HG03521 (cell line): Measurements from ENCODE around the gene LRRTM4.

ENCODE experiments used
- ATAC-seq: cut with Tn5 transposase; IDR thresholded peaks from one replicate; pipeline ENCODE4 v1.9.1; 2021; ENCODE audit warnings: mild to moderate bottlenecking, moderate library complexity; ENCODE audit not compliant: unreplicated experiment

LRRTM4 gene

DNA sequence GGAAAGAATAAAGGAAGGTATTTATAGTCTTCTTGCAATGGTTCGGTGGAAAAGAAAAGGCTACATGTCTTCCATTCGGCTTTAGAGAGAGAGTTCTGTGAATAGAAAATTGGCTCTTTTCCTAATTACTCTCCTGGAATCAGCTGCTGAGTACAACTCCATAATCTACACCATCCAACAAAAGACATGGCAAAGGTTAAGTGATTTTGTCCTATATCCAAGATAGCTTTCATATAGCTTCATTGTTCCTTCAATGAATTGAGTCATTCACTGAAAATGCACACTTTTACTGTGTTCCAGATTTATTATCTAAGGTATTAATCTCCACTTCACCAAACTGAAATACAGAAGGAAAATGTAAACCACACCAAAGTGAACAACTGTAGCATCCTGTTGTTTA lies 514.5 kb downstream of the LRRTM4 start:
- ATAC-seq, result no peak

DNA sequence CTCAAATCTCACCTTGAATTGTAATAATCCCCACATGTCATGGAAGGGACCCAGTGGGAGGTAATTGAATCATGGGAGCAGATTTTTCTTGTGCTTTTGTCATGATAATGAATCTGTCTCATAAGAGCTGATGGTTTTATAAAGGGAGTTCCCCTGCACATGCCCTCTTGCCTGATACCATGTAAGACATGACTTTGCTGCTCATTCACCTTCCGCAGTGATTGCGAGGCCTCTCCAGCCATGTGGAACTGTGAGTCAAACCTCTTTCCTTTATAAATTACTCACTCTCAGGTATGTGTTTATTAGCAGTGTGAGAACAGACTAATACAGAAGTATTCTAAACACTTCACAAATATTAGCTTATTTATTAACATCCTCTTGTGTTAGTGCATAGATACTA lies 516.7 kb downstream of the LRRTM4 start:
- ATAC-seq, result no peak

- ATAC-seq, result no peak
These were observed 520.3 kb downstream of the LRRTM4 start for GRCh38 chr2:77001895-77002294.

DNA sequence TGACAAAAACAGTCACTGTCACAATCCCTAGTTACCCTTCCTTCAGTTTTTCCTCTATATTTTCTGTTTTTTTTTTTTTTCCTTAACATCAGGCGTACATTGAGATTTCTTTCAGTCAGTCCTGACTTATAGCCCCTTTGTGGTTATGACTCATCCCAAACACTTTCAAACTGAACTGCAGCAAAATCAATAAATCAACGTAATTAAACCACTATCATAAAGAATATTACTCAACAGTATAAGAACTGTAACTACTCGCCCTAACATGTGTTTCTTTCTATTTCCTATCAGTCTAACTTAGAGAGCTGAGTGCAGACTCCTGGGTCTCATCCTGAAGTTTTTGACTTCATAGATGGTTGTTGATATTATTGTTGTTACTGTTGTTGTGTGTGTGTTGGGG lies 523.5 kb downstream of the LRRTM4 start:
- no peak for ATAC-seq

DNA sequence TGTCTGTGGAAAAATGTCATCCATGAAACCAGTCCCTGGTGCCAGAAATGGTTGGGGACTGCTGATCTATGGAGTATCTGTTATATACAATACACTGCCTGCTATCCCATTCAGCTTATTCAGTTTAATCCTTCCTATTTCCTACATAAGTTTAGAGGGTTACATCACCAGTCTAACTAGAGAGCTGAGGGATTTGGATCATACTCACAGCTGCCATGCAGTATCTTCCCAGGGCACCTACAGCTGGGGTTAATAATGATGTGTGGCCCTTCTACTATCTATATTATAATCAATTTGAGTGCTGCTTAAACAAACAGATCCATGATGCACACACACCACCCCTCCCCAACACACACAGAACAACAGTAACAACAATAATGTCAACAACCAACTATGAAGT lies 524.0 kb downstream of the LRRTM4 start:
- no peak for ATAC-seq

DNA sequence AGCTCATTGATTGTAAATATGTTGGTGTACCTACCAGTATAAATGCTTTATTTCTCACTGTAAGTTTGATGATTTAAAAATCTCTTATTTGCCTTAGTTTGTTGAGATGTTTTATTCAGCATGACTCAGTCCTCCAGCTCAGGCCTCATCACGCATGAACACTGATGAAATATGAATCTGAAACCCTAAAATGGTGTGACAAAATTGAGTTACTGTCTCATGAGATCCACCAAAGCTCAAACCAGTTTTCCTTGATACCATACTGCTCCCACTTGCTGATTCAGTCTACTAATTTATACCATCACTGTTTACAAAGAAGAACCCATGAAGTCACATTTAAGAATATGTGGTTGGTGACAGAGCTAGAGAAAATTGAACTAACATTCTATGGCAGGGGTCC lies 524.9 kb downstream of the LRRTM4 start:
- no peak for ATAC-seq

GRCh38 chr2:76985387-76986136 lies 536.6 kb downstream of the LRRTM4 start:
- no peak for ATAC-seq

DNA sequence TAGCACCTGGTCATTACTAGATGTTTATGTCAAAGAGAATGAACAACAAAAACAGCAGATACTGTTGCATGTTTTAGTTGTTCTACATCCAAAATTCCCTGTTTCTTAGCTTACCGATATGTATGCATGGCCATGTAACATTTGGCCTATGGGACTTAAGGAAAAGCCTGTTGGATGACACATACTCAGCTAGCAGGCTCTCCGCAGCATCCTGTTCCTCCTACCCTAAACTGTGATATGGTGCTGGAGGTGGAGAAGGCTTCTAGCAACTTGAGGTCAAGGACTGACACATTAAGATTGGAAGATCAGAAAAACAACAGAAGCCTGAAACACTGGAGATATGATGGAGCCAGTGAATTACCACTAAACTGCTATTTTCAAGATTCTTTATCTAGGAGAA lies 537.8 kb downstream of the LRRTM4 start:
- ATAC-seq, result no peak

- ATAC-seq, result no peak
These were observed 541.9 kb downstream of the LRRTM4 start for GRCh38 chr2:76980067-76980787.

GRCh38 chr2:76977846-76978727 lies 544.1 kb downstream of the LRRTM4 start:
- no peak for ATAC-seq

DNA sequence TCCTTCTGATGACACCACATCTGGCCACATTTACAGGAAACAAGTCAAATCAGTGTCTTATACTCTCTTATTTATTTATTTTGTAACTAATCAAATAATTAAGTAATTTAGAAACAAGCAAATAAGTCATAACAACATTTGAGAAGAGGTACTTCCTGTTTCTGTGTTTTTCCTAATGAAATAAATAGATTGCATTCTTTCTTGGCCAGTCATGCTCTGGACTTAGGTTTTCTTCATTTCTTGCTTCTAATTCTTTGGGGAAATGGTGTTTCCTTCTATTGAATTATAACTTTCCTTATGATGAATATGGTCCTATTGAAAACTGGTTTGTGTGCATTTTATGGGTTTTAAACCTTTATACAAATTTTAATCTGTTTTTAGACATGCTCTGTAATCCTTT lies 546.4 kb downstream of the LRRTM4 start:
- no peak for ATAC-seq

DNA sequence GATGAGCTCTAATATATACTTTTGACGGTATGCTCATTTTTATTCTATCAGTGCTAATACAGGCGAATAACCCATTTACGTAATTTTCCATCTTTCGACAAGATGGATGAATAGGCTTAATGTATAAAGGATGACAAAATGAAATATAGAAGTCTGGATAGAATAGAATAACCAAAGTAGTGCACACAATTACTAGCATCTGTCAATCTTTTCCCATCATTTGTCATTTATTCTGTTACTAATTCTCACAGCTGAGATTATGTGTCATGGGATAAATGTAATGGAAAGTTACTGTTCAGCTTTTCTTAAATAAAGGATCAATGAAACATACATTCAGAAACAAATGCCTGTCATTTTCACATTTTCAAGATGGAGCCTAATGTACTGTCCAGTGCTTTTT lies 548.6 kb downstream of the LRRTM4 start:
- ATAC-seq, result no peak

DNA sequence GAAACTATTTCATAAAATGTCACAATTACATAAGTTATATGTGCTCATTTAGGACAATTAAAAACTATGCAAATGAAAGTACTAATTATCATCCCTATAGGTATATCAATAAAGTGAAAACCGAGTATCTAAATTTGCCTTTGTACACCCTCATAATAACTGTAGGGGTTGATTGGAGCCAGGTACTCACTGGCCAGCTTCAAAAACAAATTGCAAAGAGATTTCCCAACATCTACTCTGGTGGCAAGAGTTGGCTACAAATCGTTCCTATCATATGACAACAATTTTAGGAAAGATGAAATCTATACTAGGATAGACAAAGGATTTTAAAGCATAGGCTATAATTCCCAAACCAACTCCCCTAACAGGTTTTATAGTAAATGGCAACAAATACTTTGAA lies 556.4 kb downstream of the LRRTM4 start:
- no peak for ATAC-seq

- ATAC-seq, result no peak
These were observed 563.4 kb downstream of the LRRTM4 start for GRCh38 chr2:76958749-76959148.

GRCh38 chr2:76953733-76954347 lies 568.3 kb downstream of the LRRTM4 start:
- ATAC-seq, result peak; percentile 61

DNA sequence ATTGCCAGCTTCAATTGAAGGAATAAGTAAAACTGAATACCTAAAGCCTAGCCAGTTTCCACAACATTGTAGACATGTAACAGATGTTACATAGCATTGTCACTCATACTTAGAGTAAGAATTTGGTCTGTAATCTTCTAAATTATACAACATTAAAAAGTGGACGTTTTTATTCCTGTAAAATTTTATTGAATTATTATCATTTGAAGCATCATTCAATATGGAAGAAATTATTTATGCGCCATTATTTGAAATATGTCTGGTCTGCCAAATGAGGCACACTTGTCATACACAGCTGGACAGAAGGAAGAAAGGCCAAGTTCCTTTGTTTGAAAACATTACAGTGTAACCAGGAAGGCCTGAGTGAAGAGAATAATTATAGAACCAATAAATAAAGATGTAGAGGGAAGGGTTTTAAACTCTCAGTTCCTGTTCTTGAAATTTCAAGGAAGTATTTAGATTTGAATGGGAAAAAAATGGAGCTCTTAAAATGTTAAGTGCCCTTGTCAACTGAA lies 575.5 kb downstream of the LRRTM4 start:
- no peak for ATAC-seq

GRCh38 chr2:76940559-76940958 lies 581.6 kb downstream of the LRRTM4 start:
- ATAC-seq, result no peak

GRCh38 chr2:76938153-76938552 lies 584.0 kb downstream of the LRRTM4 start:
- no peak for ATAC-seq

DNA sequence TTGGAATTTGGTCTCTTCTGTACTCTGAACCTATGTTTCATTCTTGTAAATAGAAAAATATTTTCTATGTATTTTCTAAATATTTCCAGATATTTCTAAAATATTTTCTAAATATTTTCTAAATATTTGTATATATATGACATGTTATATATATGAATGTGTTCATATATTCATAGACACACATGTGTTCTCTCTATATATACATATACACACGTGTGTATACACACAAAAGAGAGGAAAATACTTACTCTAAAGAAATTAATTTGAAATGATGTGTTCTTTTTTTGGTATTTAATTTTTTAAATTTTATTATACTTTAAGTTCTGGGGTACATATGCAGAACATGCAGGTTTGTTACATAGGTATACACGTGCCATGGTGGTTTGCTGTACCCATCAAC lies 589.6 kb downstream of the LRRTM4 start:
- ATAC-seq, result no peak

DNA sequence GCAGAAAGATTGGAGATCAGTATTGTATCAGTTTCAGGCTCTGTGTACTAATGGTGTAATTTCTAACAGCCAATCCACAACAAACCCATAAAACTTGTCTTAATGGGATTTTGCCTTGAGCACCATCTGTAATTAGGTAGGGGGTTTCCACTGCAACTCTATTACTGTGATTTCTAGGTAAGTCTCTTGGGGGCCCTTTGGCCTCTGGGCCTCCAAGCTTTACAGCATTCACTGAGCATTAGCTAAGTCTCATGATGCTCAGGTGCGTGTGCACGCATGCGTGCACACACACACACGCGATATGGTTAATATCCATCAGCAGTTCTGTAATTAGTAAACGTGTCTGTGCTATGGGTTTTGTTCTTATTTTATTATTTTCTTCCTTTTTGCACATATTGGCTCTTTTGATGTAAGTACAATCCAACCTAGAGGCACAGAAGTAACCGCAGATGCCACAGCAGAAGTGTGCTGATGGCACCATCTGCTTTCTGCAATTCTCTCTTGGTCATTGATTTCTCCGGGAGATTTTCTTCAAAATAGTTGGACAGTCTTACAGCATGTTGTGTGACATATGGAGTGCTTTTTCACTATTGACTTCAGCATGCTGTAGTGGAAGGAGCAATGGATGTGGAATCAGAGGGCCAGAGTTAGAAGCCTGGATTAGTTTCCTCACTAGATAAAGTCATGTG lies 592.0 kb downstream of the LRRTM4 start:
- ATAC-seq, result no peak
